Choroid plexus epithelial cell (primary cell): Measurements from ENCODE around the gene QSOX1.

ENCODE experiments used
- DNase-seq: peaks from one replicate; pipeline ENCODE4 v3.0.0-alpha.2; 2010; ENCODE audit warnings: low read depth
- H3K4me3 ChIP-seq: 2 replicates; pipeline ENCODE4 v1.5.1; 2011; ENCODE audit warnings: low read depth, mild to moderate bottlenecking, control low read depth, low read length, moderate library complexity
- TF ChIP-seq, protein P1 (sequence below): conservative IDR thresholded peaks from 2 replicates; pipeline ENCODE4 v1.5.1; 2011; ENCODE audit warnings: low read depth, mild to moderate bottlenecking, control low read depth, inconsistent platforms, low read length, moderate library complexity

The QSOX1 gene

DNA sequence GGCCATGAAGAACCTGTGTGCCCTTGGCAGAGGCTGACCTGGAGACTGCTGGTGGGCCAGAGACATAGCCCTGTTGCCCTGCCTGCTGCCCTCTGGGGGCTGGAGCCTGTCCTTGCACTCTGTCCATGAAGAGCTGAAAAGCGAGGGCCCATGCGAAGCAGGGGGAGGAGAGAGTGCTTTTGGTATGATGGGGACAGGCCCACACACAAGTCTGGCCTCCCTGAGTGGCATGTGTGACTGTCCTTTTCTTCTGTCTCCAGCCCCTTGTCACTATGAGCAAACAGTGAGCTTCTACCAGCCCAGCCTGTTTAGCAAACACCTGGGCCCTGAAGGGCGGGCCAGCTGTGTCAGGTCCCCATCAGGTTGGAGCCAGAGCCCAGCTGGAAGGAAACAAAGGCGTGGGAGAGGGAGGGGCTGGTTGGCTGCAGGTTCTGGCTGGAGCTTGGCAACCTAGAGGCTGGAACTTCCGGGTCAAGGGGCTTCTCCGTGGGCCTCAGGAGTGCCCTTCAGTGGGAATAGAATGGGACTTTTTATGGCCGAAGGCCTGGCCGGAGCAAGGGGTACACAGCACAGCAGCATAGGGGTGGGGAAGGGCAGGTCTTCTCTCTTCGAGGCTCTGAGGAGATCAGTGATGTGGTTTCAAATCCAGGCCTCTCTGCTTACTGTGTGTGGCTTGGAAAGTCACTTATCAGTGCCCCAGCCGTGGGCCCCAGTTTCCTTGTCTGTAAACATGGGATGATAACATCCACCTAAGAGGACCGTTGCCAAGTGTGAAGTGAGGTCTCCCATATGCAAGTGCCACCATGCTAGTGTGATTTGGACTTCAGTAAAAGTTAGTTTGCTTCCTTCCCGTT, 14.3 kb downstream of the QSOX1 start:
- H3K4me3 ChIP-seq = no peak overlapping the region
- TF ChIP-seq, protein P1, sequence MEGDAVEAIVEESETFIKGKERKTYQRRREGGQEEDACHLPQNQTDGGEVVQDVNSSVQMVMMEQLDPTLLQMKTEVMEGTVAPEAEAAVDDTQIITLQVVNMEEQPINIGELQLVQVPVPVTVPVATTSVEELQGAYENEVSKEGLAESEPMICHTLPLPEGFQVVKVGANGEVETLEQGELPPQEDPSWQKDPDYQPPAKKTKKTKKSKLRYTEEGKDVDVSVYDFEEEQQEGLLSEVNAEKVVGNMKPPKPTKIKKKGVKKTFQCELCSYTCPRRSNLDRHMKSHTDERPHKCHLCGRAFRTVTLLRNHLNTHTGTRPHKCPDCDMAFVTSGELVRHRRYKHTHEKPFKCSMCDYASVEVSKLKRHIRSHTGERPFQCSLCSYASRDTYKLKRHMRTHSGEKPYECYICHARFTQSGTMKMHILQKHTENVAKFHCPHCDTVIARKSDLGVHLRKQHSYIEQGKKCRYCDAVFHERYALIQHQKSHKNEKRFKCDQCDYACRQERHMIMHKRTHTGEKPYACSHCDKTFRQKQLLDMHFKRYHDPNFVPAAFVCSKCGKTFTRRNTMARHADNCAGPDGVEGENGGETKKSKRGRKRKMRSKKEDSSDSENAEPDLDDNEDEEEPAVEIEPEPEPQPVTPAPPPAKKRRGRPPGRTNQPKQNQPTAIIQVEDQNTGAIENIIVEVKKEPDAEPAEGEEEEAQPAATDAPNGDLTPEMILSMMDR = peak; percentile 88
- peak; percentile 65 for DNase-seq

DNA sequence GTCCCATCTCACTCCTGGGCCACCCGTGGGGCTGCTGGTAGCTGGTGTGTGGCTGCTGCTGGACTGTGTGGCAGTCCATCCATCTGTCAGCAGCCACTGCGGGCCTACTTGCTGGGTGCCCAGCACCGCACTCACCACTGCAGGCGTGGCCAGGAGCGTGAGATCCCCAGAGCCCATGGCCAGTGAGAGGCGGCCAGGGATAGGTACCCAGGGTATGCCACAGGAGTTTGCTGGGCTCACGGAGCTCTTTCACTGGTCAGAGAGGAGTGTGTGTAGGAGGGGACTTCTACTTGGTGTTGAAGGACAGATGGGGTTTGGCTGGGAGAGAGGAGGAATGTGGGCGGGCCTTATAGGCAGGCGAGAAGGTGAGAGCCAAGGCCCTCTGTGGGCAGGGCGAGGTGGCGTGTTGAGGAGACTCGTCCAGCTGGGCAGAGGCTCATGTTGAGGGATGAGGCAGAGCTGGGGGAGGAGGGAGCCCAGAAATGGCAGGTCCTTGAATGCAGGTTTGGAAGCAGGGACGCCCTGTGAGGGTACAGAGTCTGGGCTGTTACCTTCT, 15.0 kb downstream of the QSOX1 start:
- DNase-seq = no peak
- H3K4me3 ChIP-seq = no peak overlapping the region
- TF ChIP-seq, protein P1 = no peak

DNA sequence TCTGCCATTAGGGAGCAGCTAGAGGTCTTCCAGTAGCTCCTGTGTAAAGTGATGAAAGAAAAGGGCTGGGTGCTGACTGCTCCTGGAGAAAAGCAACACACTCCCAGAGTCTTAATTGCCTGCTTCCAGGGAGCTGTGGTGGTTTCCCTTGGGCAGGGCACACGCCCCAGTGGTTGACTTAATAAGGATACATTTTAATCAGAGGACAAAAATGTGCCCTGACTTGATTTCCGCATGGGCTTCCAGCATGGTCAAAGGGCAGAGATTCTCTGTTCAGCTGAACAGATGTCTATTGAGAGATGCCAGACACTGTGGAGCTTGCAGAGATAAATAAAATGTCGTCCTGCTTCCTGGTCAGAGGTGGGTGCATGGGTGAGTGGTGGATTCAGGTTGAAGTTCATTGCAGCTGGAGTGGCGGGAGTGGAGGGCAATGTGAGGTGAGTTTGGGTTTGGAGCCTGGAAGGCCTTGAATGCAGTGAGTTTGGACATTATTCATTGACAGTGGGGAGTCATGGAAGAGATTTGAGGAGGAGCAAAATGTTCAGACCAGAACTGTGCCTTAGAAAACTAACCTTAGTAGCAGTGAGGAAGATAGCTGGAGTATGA, 16.0 kb downstream of the QSOX1 start:
- TF ChIP-seq, protein P1 = no peak
- H3K4me3 ChIP-seq = no peak overlapping the region
- DNase-seq = no peak

DNA sequence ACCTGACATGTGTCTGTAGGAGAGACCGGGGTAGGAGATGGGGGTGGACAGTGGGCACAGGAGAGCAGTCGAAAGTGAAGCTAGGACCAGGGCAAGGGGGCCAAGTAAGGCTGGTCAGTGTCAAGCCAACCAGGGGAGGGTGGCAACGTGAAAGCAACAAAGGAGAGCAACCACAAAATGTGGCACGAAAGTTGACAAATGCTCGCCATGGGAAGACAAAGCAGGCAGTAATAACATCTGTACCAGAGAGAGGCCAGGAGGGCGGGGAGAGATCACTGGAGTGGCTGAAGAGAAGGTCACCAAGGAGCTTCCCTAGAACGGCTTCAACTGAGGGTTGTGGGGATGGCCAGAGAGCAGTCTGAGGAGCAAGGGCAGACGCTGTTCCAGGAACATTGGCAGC, 17.0 kb downstream of the QSOX1 start:
- no peak overlapping the region for H3K4me3 ChIP-seq
- no peak for DNase-seq
- TF ChIP-seq, protein P1 = no peak

DNA sequence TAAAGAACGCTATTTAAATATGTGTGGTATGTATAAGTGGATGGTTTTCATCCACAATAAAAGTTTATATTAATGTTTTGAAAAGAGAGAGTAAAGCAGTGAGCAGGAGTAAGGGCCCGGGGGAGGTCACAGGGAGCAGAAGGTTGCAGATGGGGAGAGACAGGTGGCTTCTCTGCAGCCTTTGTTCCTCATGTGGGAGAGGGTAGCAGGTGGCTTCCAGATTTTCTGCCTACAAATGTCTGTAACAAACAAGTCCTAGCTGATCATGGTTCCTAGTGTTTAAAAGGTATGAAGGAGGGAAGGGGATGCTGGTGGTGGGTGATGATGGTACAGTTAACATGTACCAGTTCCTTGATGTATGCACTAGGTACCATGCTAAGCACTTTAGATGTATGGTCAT, 18.8 kb downstream of the QSOX1 start:
- TF ChIP-seq, protein P1 = no peak
- DNase-seq = no peak

DNA sequence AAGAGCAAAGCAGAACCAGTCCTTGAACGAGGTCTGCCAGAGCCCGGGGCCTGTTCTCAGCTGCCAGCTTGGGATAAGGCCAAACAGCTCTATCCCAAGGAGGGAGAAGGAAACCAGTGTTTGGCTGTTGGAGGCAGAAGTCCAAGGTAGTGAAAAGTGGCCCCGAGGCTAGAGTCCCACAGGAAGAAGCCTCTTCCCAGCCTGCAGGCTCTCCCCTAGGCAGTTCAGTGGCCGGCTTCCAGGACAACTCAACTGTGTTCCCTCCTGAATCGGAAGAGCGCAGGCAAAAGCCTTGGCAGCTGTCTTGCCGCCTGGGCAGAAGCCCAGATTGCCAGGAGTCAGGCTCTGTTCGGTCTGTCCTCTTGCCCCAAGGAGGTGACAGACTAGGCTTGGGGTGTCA, 19.3 kb downstream of the QSOX1 start:
- TF ChIP-seq, protein P1 = no peak
- DNase-seq = no peak
- no peak overlapping the region for H3K4me3 ChIP-seq

More for the DNA sequence above, 18.8 kb downstream of the QSOX1 start:
- no peak overlapping the region for H3K4me3 ChIP-seq

DNA sequence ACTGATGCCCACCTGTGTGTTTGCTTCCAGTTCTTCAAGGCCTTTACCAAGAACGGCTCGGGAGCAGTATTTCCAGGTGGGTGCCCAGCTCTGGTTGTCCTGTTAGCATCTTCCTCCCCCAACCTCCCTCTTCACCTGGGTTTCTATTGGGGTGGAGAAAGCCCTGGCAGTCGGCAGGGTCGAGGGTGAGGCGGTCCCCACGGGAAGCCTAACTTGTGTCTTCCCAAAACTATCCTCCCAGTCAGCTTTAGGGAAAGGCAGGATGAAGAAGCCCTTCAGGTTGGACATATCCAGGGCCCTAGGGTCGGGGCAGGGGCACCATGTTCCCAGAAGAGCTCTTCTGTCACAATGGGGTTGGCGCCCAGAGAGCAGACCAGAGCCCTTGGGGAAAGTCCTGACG, 20.6 kb downstream of the QSOX1 start:
- TF ChIP-seq, protein P1 = no peak
- DNase-seq = no peak

More for the DNA sequence above, 20.6 kb downstream of the QSOX1 start:
- no peak overlapping the region for H3K4me3 ChIP-seq
